Activated T-helper 2 cell treated with anti-CD3 and anti-CD28 coated beads, Interferon-gamma antibody, Interleukin-2, Interleukin-4, amounts not matched to agents 10 μg/mL and 5 μg/mL and 100 μg/mL, durations not matched to agents 14 hours and 24 hours and 36 hours (primary cell): Measurements from ENCODE around the gene CSH1. TPM values are rescaled to one million over a fixed set of nuclear protein-coding genes. Genes with fewer than 3 reads are reported as not detected.
"Not testable (repeated sequence)": the region's sequence is repeated elsewhere in the genome, so short reads cannot be mapped to it uniquely, and the experiment has no call there.

Experiments used
- DNase-seq: peaks from one replicate; pipeline ENCODE4 v3.0.0; 2021; ENCODE audit warnings: low spot score
- H3K27ac Mint-ChIP-seq: one replicate; pipeline ENCODE4 v1.8.0; 2021; ENCODE audit warnings: mixed read lengths
- H3K27me3 Mint-ChIP-seq: one replicate; pipeline ENCODE4 v1.8.0; 2021; ENCODE audit warnings: low read depth, mixed read lengths
- H3K36me3 Mint-ChIP-seq: one replicate; pipeline ENCODE4 v1.8.0; 2021; ENCODE audit warnings: low read depth, mixed read lengths
- H3K4me1 Mint-ChIP-seq: one replicate; pipeline ENCODE4 v1.8.0; 2021; ENCODE audit warnings: low read depth, mixed read lengths
- H3K4me3 Mint-ChIP-seq: one replicate; pipeline ENCODE4 v1.8.0; 2021; ENCODE audit warnings: low read depth, mild to moderate bottlenecking, moderate library complexity, mixed read lengths
- H3K9me3 Mint-ChIP-seq: one replicate; pipeline ENCODE4 v1.8.0; 2021; ENCODE audit warnings: mixed read lengths
- intact Hi-C: fragments of 100-400 bp; cut with micrococcal nuclease; formaldehyde crosslinking; loops from one replicate; pipeline ENCODE4 v1.15.1; 2023
- total RNA-seq: library from RNA; stranded (reverse); gene quantifications from 2 replicates; pipeline ENCODE4 v1.2.3, GENCODE V29; 2022

The CSH1 gene
- total RNA-seq, 1 donor from 2014 or later, result not detected

DNA sequence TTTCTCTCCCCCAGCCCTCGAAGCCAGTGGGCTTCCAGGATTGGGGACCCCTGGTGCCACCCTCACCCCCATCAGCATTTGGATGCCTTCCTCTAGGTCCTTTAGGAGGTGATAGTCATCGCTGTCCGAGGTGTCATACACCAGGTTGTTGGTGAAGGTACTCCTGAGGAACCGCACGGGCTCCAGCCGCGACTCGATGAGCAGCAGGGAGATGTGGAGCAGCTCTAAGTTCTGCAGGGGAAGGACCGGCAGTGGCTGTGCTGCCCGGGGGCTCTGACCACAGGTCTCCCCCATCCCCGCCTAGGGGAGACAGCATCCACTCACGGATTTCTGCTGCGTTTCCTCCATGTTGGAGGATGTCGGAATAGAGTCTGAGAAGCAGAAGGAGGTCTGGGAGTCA lies 13.7 kb upstream of the CSH1 start:
- Mint-ChIP-seq H3K27ac (no peak overlapping the region), H3K4me1 (peaks cover 4% of the 10 kb centered on the region), H3K4me3 (no peak overlapping the region), H3K9me3 (no peaks in the 10 kb centered on the region), H3K27me3 (peaks cover 16% of the 10 kb centered on the region), H3K36me3 (no peaks in the 10 kb centered on the region)
- intact Hi-C loops, result no loop called here
- no peak for DNase-seq

DNA sequence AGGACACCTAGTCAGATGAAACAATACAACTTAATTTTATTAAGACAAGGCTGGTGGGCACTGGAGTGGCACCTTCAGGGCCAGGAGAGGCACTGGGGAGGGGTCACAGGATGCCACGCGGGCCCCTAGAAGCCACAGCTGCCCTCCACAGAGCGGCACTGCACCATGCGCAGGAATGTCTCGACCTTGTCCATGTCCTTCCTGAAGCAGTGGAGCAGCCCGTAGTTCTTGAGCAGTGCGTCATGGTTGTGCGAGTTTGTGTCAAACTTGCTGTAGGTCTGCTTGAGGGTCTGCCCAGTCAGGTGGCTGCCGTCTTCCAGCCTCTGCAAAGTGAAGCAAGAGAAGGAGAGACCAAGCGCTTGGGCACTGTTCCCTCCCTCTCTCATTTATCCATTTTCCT lies 13.2 kb upstream of the CSH1 start:
- H3K9me3 Mint-ChIP-seq, H3K27ac Mint-ChIP-seq, DNase-seq, H3K4me3 Mint-ChIP-seq, intact Hi-C loops, H3K4me1 Mint-ChIP-seq, H3K36me3 Mint-ChIP-seq: not testable (repeated sequence)
- peaks cover 16% of the 10 kb centered on the region for H3K27me3 Mint-ChIP-seq

DNA sequence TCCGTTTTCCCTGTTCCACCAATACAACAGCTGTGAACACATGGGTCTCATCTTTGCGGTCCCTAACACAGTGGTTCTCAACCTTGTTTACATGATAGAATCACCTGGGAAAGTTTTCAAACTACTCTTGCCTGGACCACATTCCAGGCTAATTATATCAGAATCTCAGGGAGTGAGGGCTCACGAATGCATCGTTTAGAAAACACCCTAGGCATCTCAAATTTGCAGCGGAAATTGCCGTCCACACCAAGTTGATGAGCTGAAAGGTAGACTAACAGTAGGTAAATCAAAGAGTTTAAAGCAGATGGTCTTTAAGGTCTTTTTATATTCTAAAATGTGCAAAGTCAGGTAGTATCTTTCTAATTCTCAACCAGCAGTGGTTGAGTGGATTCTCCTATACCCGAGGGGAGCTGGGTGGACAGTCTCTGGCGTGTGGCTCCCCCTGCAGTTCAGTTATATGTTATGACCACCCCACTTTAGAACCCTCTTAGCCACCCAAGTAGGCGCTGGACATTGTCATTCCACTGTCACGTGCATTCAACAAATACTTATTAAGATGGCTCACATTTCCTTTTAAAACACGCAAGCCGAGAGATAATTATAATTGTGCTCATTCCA lies 10.9 kb upstream of the CSH1 start:
- H3K27me3 Mint-ChIP-seq, result peaks cover 18% of the 10 kb centered on the region
- H3K27ac Mint-ChIP-seq, intact Hi-C loops, H3K36me3 Mint-ChIP-seq, DNase-seq, H3K4me1 Mint-ChIP-seq, H3K9me3 Mint-ChIP-seq, H3K4me3 Mint-ChIP-seq: not testable (repeated sequence)

DNA sequence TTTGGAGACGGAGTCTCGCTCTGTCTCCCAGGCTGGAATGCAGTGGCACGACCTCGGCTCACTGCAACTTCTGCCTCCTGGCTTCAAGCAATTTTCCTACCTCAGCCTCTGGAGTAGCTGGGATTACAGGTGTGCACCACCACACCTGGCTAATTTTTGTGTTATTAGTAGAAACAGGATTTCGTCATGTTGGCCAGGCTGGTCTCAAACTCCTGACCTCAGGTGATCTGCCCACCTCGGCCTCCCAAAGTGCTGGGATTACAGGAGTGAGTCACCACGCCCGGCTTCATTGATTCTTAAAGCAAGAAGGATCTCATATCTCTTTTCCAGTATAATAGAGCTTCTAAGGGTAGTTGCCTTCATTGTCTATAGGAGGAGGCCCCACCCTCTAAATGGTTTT lies 8.4 kb upstream of the CSH1 start:
- peaks cover 21% of the 10 kb centered on the region for H3K27me3 Mint-ChIP-seq
- H3K4me3 Mint-ChIP-seq, intact Hi-C loops, H3K4me1 Mint-ChIP-seq, H3K27ac Mint-ChIP-seq, H3K9me3 Mint-ChIP-seq, H3K36me3 Mint-ChIP-seq, DNase-seq: not testable (repeated sequence)

DNA sequence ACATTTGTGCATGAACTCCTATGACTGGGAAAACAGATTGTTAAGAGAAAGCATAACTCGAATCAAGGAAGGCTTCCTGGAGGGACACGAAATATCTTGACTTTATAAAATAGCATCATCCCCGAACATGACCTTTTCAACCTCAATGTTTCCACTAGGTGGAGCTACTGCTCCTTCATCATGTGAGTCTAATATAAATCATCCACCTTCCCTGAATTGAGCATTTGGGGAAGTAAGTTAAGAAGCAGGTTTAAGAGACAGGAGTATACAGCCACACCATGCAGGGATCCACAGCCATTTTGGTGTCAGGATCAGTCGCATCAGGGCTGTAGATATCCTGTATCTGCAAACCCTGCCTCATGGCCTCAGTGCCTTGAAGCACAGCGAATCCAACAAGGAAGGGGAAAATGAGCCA lies 7.4 kb upstream of the CSH1 start:
- Mint-ChIP-seq H3K27me3 (peaks cover 14% of the 10 kb centered on the region), H3K4me1 (peaks cover 10% of the 10 kb centered on the region)
- intact Hi-C loops, H3K27ac Mint-ChIP-seq, H3K9me3 Mint-ChIP-seq, H3K4me3 Mint-ChIP-seq, H3K36me3 Mint-ChIP-seq, DNase-seq: not testable (repeated sequence)

DNA sequence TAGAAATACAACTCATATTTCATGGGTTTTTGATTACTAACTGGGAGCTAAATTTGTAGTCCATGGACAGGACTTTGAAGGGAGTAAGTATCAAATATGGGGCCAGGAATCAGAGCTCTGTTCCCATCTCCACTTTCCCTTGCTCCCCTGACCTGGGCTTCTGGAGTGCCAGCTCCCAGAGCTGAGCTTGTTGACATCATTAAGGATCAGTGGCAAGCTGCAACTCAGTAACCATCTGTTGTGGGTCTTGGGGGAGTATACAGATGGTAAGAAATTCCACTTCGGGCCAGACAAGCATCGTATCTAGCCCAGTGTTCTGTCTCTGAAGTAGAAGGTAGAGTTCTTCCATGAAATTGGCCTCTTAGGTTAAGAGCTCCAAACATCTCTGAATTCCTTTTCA lies 5.6 kb upstream of the CSH1 start:
- H3K4me3 Mint-ChIP-seq, H3K27ac Mint-ChIP-seq, H3K9me3 Mint-ChIP-seq, intact Hi-C loops, H3K36me3 Mint-ChIP-seq, DNase-seq, H3K27me3 Mint-ChIP-seq: not testable (repeated sequence)
- peaks cover 10% of the 10 kb centered on the region for H3K4me1 Mint-ChIP-seq

DNA sequence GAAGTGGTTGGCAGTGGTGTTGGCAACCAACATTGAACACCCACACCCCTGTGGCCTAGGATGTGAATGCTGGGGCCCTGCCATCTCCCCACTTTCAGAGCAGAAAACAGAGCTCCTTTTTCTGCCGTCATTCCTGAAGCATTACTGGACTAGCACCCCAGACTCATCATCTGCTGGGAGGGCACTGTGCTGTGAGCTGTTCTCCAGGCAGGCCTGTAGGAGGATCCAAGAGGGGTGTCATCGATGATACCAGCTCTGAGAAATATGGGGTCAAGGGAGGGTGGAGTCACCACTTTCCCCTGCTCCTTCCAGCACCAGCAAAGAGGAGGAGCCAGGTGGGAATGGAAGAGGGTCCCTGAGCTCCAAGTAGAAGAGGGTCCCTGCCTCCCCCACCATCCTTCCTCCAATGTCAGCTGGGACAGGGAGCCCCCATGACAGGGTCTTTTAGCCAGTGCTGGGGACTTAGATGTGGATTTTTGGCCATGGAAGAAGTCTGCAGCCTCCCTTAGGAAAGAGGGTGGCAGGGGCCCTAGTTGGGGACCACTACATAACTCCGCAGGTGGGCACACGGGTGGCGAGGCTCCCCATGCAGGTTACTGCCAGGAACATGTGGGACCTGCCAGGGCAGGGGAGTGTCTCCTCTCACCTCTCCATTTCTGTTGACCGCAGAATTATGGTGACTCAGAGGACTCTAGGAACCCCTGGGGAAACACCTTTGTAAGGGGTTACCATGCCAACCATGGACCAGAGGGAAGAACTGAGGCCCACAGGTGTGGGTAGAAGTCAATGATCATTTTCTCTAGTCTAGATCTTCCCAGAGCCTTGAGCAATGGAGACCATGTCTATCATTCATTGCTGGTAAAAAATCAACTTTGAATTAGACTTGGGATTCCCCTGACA lies 2.8 kb upstream of the CSH1 start:
- H3K27ac Mint-ChIP-seq, DNase-seq, H3K4me3 Mint-ChIP-seq, H3K27me3 Mint-ChIP-seq, H3K36me3 Mint-ChIP-seq, H3K9me3 Mint-ChIP-seq, intact Hi-C loops: not testable (repeated sequence)
- peaks cover 10% of the 10 kb centered on the region for H3K4me1 Mint-ChIP-seq

DNA sequence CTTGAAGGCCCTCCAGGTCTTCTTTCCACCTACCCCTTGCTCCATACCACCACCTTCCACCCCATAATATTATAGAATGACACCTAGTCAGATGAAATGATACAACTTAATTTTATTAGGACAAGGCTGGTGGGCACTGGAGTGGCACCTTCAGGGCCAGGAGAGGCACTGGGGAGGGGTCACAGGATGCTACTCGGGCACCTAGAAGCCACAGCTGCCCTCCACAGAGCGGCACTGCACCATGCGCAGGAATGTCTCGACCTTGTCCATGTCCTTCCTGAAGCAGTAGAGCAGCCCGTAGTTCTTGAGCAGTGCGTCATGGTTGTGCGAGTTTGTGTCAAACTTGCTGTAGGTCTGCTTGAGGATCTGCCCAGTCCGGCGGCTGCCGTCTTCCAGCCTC lies 1.6 kb downstream of the CSH1 start:
- H3K4me1 Mint-ChIP-seq, intact Hi-C loops, H3K36me3 Mint-ChIP-seq, H3K4me3 Mint-ChIP-seq, H3K27ac Mint-ChIP-seq, H3K9me3 Mint-ChIP-seq, DNase-seq: not testable (repeated sequence)
- H3K27me3 Mint-ChIP-seq, result peaks cover 23% of the 10 kb centered on the region

DNA sequence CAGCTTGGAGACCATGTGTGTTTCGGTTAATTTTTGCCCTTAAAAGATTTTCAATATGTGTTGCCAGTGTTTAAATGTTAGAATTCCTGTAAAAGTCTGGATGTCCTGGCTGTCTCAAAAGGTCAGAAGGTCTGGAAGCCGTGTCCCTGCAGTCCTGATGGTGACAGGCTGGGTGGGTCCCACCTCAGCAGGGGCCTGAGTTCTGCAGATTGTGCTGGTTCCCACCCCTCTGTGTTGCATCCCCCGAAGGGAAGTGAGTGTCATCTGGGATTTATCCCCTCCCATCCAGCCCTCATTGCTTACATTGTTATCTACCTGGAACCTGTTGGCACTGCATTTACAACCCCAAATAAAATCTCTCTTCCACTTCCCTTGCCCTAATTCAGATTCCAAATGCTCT lies 2.4 kb downstream of the CSH1 start:
- H3K4me1 Mint-ChIP-seq, H3K36me3 Mint-ChIP-seq, DNase-seq, H3K27ac Mint-ChIP-seq, H3K4me3 Mint-ChIP-seq, intact Hi-C loops, H3K9me3 Mint-ChIP-seq: not testable (repeated sequence)
- H3K27me3 Mint-ChIP-seq, result peaks cover 25% of the 10 kb centered on the region

DNA sequence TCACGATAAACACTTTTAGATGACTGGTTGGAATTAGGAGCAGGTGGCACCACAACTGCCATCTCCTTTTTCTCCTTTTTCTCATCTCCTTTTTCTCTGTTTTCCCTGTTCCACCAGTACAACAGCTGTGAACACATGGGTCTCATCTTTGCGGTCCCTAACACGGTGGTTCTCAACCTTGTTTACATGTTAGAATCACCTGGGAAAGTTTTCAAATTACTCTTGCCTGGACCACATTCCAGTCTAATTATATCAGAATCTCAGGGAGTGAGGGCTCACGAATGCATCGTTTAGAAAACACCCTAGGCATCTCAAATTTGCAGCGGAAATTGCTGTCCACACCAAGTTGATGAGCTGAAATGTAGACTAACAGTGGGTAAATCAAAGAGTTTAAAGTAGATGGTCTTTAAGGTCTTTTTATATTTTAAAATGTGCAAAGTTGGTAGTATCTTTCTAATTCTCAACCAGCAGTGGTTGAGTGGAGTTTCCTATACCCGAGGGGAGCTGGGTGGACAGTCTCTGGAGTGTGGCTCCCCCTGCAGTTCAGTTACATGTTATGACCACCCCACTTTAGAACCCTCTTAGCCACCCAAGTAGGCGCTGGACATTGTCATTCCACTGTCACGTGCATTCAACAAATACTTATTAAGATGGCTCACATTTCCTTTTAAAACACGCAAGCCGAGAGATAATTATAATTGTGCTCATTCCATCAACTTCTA lies 3.9 kb downstream of the CSH1 start:
- H3K4me1 Mint-ChIP-seq, intact Hi-C loops, DNase-seq, H3K9me3 Mint-ChIP-seq, H3K27ac Mint-ChIP-seq, H3K4me3 Mint-ChIP-seq, H3K36me3 Mint-ChIP-seq: not testable (repeated sequence)
- H3K27me3 Mint-ChIP-seq, result peaks cover 29% of the 10 kb centered on the region

DNA sequence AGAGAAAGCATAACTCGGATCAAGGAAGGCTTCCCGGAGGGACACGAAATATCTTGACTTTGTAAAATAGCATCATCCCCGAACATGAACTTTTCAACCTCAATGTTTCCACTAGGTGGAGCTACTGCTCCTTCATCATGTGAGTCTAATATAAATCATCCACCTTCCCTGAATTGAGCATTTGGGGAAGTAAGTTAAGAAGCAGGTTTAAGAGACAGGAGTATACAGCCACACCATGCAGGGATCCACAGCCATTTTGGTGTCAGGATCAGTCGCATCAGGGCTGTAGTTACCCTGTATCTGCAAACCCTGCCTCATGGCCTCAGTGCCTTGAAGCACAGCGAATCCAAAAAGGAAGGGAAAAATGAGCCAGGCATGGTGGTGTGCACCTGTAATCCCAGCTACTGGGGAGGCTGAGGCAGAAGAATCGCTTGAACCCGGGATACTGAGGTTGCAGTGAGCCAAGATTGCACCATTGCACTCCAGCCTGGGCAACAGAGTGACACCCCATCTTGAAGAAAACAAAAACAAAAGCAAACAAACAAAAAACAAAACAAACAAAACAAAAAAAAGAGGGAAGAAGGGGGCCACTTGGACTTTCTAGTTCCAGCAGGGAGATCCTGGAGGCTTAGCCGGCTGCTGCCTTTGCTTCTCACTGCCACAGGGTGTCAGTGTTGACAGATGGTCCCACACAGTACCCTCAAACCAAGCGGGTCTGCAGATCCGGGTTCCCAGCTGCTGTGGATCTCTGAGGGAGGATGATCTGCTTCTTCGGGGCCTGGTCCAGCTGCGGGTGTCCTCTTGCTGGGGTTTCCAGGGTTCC lies 7.1 kb downstream of the CSH1 start:
- DNase-seq, H3K9me3 Mint-ChIP-seq, H3K27ac Mint-ChIP-seq, H3K4me1 Mint-ChIP-seq, intact Hi-C loops, H3K4me3 Mint-ChIP-seq, H3K36me3 Mint-ChIP-seq: not testable (repeated sequence)
- H3K27me3 Mint-ChIP-seq, result peaks cover 32% of the 10 kb centered on the region

DNA sequence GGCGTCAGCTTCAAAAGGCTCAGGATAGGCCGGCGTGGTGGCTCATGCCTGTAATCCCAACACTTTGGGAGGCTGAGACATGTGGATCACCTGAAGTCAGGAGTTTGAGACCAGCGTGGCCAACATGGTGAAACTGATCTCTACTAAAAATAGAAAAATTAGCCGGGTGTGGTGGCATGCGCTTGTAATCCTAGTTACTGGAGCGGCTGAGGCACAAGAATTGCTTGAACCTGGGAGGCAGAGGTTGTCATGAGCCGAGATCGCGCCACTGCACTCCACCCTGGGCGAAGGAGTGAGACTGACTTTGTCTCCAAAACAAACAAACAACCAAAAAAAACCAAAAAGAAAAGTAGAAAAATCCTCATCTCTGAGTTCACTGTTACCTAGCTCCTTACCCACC lies 11.3 kb downstream of the CSH1 start:
- H3K4me1 Mint-ChIP-seq, H3K36me3 Mint-ChIP-seq, H3K4me3 Mint-ChIP-seq, H3K27ac Mint-ChIP-seq, DNase-seq, intact Hi-C loops, H3K9me3 Mint-ChIP-seq: not testable (repeated sequence)
- peaks cover 14% of the 10 kb centered on the region for H3K27me3 Mint-ChIP-seq
